CD4-positive, alpha-beta T cell (primary cell): ENCODE measurements around the gene CCNE1. TPM values are rescaled to one million over a fixed set of nuclear protein-coding genes. Genes with fewer than 3 reads are reported as not detected.

ENCODE experiments used
- ATAC-seq: fragments of 200-7000 bp; cut with Tn5 transposase; one replicate; pipeline ENCODE4 v1.10.0; 2022; ENCODE audit warnings: mild to moderate bottlenecking; ENCODE audit not compliant: poor library complexity
- CTCF ChIA-PET: fragments of 350-600 bp; sonication (Branson Sonifier 250); formaldehyde crosslinking; loops from one replicate; lab custom pipeline; 2021; ENCODE audit warnings: antibody characterized with exemption, inconsistent platforms; lab: Charles Lee
- POLR2A ChIA-PET: fragments of 350-600 bp; sonication (Branson Sonifier 250); formaldehyde crosslinking; loops from one replicate; lab custom pipeline; 2021; ENCODE audit warnings: antibody characterized with exemption, inconsistent platforms; lab: Charles Lee
- DNase-seq, 14 experiments: peaks; one replicate each; pipeline ENCODE4 v3.0.0-alpha.2; 2013 to 2020; ENCODE audit warnings: mixed read lengths in 2 of 14
- H3K27ac ChIP-seq, 2 donors: one replicate each; pipeline versions ENCODE4 v1.5.1 to v1.7.0; 2013; ENCODE audit warnings: low read length in 2 of 2, low read depth in 1 of 2, mild to moderate bottlenecking in 1 of 2
- H3K27me3 ChIP-seq, 2 experiments: 1 replicate in 1 of 2; 2 replicates in 1 of 2; pipeline versions ENCODE4 v1.6.1 to v1.7.0; 2013; ENCODE audit warnings: low read length in 2 of 2, control low read depth in 1 of 2, mild to moderate bottlenecking in 1 of 2, moderate library complexity in 1 of 2; ENCODE audit not compliant: insufficient read depth in 2 of 2, control insufficient read depth in 1 of 2
- H3K36me3 ChIP-seq: one replicate; pipeline ENCODE4 v1.6.1; 2013; ENCODE audit warnings: low read length, control low read depth; ENCODE audit not compliant: insufficient read depth
- H3K4me1 ChIP-seq: one replicate; pipeline ENCODE4 v1.6.1; 2013; ENCODE audit warnings: low read length, control low read depth; ENCODE audit not compliant: insufficient read depth
- H3K4me3 ChIP-seq: one replicate; pipeline ENCODE4 v1.5.1; 2013; ENCODE audit warnings: mild to moderate bottlenecking, low read length, moderate library complexity
- H3K9me3 ChIP-seq, 2 experiments: 1 replicate in 1 of 2; 2 replicates in 1 of 2; pipeline versions ENCODE4 v1.6.1 to v1.7.0; 2013; ENCODE audit warnings: low read length in 2 of 2, mild to moderate bottlenecking in 2 of 2, control low read depth in 1 of 2, moderate library complexity in 1 of 2; ENCODE audit not compliant: control insufficient read depth in 1 of 2, insufficient read depth in 1 of 2
- H3K27ac Mint-ChIP-seq: one replicate; pipeline ENCODE4 v1.8.0; 2020; ENCODE audit warnings: mixed read lengths
- H3K27me3 Mint-ChIP-seq: one replicate; pipeline ENCODE4 v1.8.0; 2021; ENCODE audit warnings: mixed read lengths
- H3K36me3 Mint-ChIP-seq: one replicate; pipeline ENCODE4 v1.8.0; 2021; ENCODE audit warnings: low read depth, mixed read lengths
- H3K4me1 Mint-ChIP-seq: one replicate; pipeline ENCODE4 v1.8.0; 2021; ENCODE audit warnings: low read depth, mixed read lengths
- H3K4me3 Mint-ChIP-seq: one replicate; pipeline ENCODE4 v1.8.0; 2020; ENCODE audit warnings: mild to moderate bottlenecking, mixed read lengths
- H3K9me3 Mint-ChIP-seq: one replicate; pipeline ENCODE4 v1.8.0; 2020; ENCODE audit warnings: mixed read lengths
- CTCF ChIP-seq: fragments of 200-600 bp; IDR thresholded peaks from one replicate; pipeline ENCODE4 v1.8.0; 2022; ENCODE audit warnings: antibody characterized with exemption, mild to moderate bottlenecking
- intact Hi-C, 2 experiments: fragments of 100-400 bp; cut with DNase I in 1 of 2; cut with micrococcal nuclease in 1 of 2; formaldehyde crosslinking; loops; one replicate each; pipeline versions ENCODE4 v1.15.1 to v1.9.0; 2023 to 2025; cut with DNase I, micrococcal nuclease
- total RNA-seq, 174 experiments: library from RNA in 2 of 174; stranded (reverse) in 2 of 174; gene quantifications; one replicate each; pipeline ENCODE4 v1.2.3 and lab custom pipeline; 2021 to 2026

Gene CCNE1
- total RNA-seq, 2 experiments from 2014 or later = 4.9 to 5.6 TPM

- Mint-ChIP-seq H3K27me3 (peaks cover 38% of the 10 kb centered on the region), H3K4me1 (no peaks in the 10 kb centered on the region), H3K4me3 (peak overlapping the region; percentile 70), H3K36me3 (no peaks in the 10 kb centered on the region), H3K27ac (no peak overlapping the region), H3K9me3 (no peaks in the 10 kb centered on the region)
- peak; percentile 87 for TF ChIP-seq CTCF
- Histone ChIP-seq H3K4me3 (peak overlapping the region; percentile 12), H3K4me1 (peaks cover 17% of the 10 kb centered on the region), H3K9me3 (peaks cover 0 to under 1% of the 10 kb centered on the region in 2 experiments), H3K27ac (no peak overlapping the region), H3K36me3 (no peaks in the 10 kb centered on the region), H3K27me3 (peaks cover 12 to 13% of the 10 kb centered on the region in 2 experiments)
- CTCF ChIA-PET = interaction anchor here (0.5 to 4.0 kb wide), 5 partner anchors 15 to 143 kb away, joined by 3 to 25 read pairs (median 10); no protein-coding TSS in a partner anchor
- POLR2A ChIA-PET = interaction anchor here (1.1 to 3.2 kb wide), 2 partner anchors 36 to 143 kb away, joined by 3 to 13 read pairs; no protein-coding TSS in a partner anchor
- peak; percentile 41 to 84 (median 62) for DNase-seq
- ATAC-seq = peak; percentile 83
- intact Hi-C loops = loop anchor here (1.0 to 10.0 kb wide), 3 partner anchors 113 to 258 kb away; no protein-coding TSS in a partner anchor
Observed at GRCh38 chr19:29873024-29873800, 61.4 kb downstream of the CCNE1 start.

Other genes with a start within 250 kb of the CCNE1 start
- 10 to 100 TPM; 40.5 to 42.0 TPM for gene POP4, start 205.7 kb upstream of the CCNE1 start, total RNA-seq
- 10 to 100 TPM; 37.5 to 41.0 TPM for gene PLEKHF1, start 146.5 kb upstream of the CCNE1 start, total RNA-seq
- 1 to 10 TPM; 7.7 TPM for gene C19orf12, start 96.7 kb upstream of the CCNE1 start, total RNA-seq
- gene URI1, start 130.2 kb downstream of the CCNE1 start, total RNA-seq = 10 to 100 TPM; 50.9 to 63.6 TPM